OCI-LY3 (cell line): ENCODE measurements around the gene KANSL2.

Experiments
- CTCF ChIP-seq: fragments of 200-600, 300-600 bp; sonication (generic); IDR thresholded peaks from 2 replicates; pipeline ENCODE4 v1.5.1; 2014; ENCODE audit warnings: antibody characterized with exemption, low read length, low read depth
- EZH2phosphoT487 ChIP-seq: fragments of 200-600 bp; shearing (Covaris generic); IDR thresholded peaks from 2 replicates; pipeline ENCODE4 v1.6.1; 2018; ENCODE audit warnings: antibody characterized with exemption, mixed run types, low read depth

- TF ChIP-seq CTCF (no peak), EZH2phosphoT487 (no peak)
Measured at GRCh38 chr12:48688836-48689235, 6.8 kb upstream of the KANSL2 start.
